GM20000 (cell line): ENCODE measurements around the gene RPS6KA2.

Source experiments
- DNase-seq: peaks from one replicate; pipeline ENCODE4 v3.0.0; 2012; ENCODE audit warnings: low spot score
- CTCF ChIP-seq: IDR thresholded peaks from 2 replicates; pipeline ENCODE4 v1.5.1; 2012; ENCODE audit warnings: mild to moderate bottlenecking, control low read depth; ENCODE audit errors: extremely low read depth, missing control alignments

The RPS6KA2 gene

GRCh38 chr6:166650047-166650446 is 23.0 kb upstream of the RPS6KA2 start:
- DNase-seq = no peak
- no peak for TF ChIP-seq CTCF

GRCh38 chr6:166648846-166649245 is 21.8 kb upstream of the RPS6KA2 start:
- TF ChIP-seq CTCF = no peak
- no peak for DNase-seq

- DNase-seq = no peak
- no peak for TF ChIP-seq CTCF
Observed at GRCh38 chr6:166647896-166648295, 20.8 kb upstream of the RPS6KA2 start.

- no peak for DNase-seq
Observed at GRCh38 chr6:166646716-166647115, 19.7 kb upstream of the RPS6KA2 start.

GRCh38 chr6:166645896-166646295 is 18.8 kb upstream of the RPS6KA2 start:
- no peak for DNase-seq
- TF ChIP-seq CTCF = no peak

More at GRCh38 chr6:166646716-166647115, 19.7 kb upstream of the RPS6KA2 start:
- TF ChIP-seq CTCF = no peak

GRCh38 chr6:166644681-166645080 is 17.6 kb upstream of the RPS6KA2 start:
- DNase-seq = no peak
- TF ChIP-seq CTCF = no peak

- TF ChIP-seq CTCF = no peak
- no peak for DNase-seq
Observed at GRCh38 chr6:166643891-166644590, 17.0 kb upstream of the RPS6KA2 start.
